GM20000 (cell line): ENCODE measurements around the gene SPATA1.

Source experiments
- DNase-seq: peaks from one replicate; pipeline ENCODE4 v3.0.0; 2012; ENCODE audit warnings: low spot score
- CTCF ChIP-seq: IDR thresholded peaks from 2 replicates; pipeline ENCODE4 v1.5.1; 2012; ENCODE audit warnings: mild to moderate bottlenecking, control low read depth; ENCODE audit errors: extremely low read depth, missing control alignments

The SPATA1 gene, protein sequence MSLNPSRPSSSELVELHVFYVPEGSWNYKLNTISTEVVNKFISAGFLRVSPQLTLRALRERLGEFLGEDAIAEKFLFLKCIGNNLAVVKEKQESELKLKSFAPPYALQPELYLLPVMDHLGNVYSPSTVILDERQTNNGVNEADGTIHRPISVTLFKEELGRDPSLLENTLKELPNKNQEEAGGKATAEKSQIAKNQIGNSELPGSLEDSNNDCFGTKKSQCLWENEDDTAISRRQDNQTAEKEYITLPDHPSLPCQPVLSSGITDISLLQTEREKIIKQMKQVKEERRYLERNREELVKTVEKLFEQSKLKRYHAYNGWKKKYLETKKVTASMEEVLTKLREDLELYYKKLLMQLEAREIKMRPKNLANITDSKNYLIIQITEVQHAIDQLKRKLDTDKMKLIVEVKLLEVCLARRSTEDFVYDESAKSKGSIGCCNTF

DNA sequence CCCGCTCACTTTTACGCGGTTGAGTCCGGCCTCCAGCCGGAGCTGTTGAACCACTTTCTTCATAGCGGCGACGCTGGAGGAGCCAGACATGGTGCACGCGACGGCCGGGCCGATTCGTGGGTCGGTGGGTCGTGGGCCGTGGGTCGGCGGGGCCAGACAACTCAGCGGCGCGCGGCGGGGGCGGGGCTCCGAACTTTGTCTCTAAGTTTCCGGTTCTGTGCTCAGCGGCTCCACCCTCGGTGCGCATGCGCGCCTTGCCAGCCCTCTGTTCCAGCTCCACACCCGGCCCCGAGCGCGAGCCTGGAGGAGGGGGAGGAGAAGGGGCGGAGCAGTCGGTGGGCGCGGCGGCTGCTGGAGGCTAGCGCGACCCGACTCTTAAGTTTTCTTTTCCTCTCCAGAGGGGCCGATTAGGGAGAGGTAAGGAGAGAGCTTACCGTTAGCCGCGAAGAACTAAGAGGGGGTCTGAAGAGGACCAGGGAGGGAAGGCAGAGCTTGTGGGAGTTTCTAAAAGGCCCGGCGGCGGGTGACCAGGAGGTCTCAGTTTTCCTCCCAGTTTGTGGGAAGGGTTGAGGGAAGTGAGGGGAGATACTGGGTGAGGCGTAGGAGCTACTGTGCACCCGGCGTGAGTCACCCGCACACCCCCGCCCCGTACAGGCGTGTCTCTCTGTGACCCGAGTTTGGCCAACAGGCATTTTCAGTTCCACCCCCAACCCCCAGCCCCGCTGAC is at the start of gene SPATA1, which contains the start of gene GNG5:
SPATA1 (plus strand) TSS at position 385 of the 727 bp plus-strand sequence. CDS start 9,974 bp downstream, outside the sequence.
GNG5 (minus strand) TSS at position 580 of the 727 bp plus-strand sequence; CDS start at position 90, 490 bp downstream.
- peak; percentile 98 for DNase-seq

GRCh38 chr1:84462118-84462517 is 44.1 kb upstream of the SPATA1 start:
- no peak for TF ChIP-seq CTCF
- DNase-seq, result no peak

More for the DNA sequence above, at the start of gene SPATA1, which contains the start of gene GNG5:
- no peak for TF ChIP-seq CTCF

- DNase-seq, result no peak
- TF ChIP-seq CTCF, result no peak
These were observed 38.9 kb upstream of the SPATA1 start for GRCh38 chr1:84467298-84467697.

- TF ChIP-seq CTCF, result no peak
These were observed 30.0 kb upstream of the SPATA1 start for GRCh38 chr1:84476225-84476624.

GRCh38 chr1:84478876-84479868 is 27.0 kb upstream of the SPATA1 start, which contains the start of gene RPF1:
TSS of gene RPF1 (plus strand) at chr1:84479266. CDS start at chr1:84479282, 16 bp downstream.
- DNase-seq, result peak; percentile 74
- no peak for TF ChIP-seq CTCF

More at GRCh38 chr1:84476225-84476624, 30.0 kb upstream of the SPATA1 start:
- no peak for DNase-seq

- DNase-seq, result no peak
These were observed 26.2 kb upstream of the SPATA1 start for GRCh38 chr1:84479998-84480397.

More at GRCh38 chr1:84479998-84480397, 26.2 kb upstream of the SPATA1 start:
- no peak for TF ChIP-seq CTCF
